H1 (cell line): ENCODE data around the gene CCL7. TPM values are rescaled to one million over a fixed set of nuclear protein-coding genes. Genes with fewer than 3 reads are reported as not detected.

Experiments
- CHD7 ChIP-seq: fragments of 300-600 bp; sonication (generic); IDR thresholded peaks from 2 replicates; pipeline ENCODE4 v1.7.1; 2012; ENCODE audit warnings: low read length, moderate library complexity, mild to moderate bottlenecking, inconsistent platforms; ENCODE audit not compliant: insufficient replicate concordance
- CREB1 ChIP-seq: IDR thresholded peaks from 2 replicates; pipeline ENCODE4 v1.6.1; 2012; ENCODE audit warnings: inconsistent platforms
- EP300 ChIP-seq, 2 experiments: IDR thresholded peaks; 1 replicate in 1 of 2; 2 replicates in 1 of 2; pipeline ENCODE4 v1.6.1; 2011 to 2012; ENCODE audit warnings: low read depth in 2 of 2, low read length in 2 of 2, mild to moderate bottlenecking in 2 of 2, borderline replicate concordance in 1 of 2, inconsistent platforms in 1 of 2, moderate library complexity in 1 of 2
- FOSL1 ChIP-seq: IDR thresholded peaks from 2 replicates; pipeline ENCODE4 v1.6.1; 2011; ENCODE audit warnings: mild to moderate bottlenecking, low read depth, low read length, moderate library complexity; ENCODE audit not compliant: insufficient read depth
- MAFK ChIP-seq: IDR thresholded peaks from 2 replicates; pipeline ENCODE4 v1.6.1; 2012; ENCODE audit warnings: low read depth, mild to moderate bottlenecking, improper control_type of control experiment, low read length
- POLR2AphosphoS5 ChIP-seq: IDR thresholded peaks from 2 replicates; pipeline ENCODE4 v1.6.1; 2011; ENCODE audit warnings: low read depth, low read length
- SIN3A ChIP-seq, 2 experiments: IDR thresholded peaks in 1 of 2; conservative IDR thresholded peaks in 1 of 2; 2 replicates each; pipeline ENCODE4 v1.6.1; 2011 to 2012; ENCODE audit warnings: low read length in 2 of 2, improper control_type of control experiment in 1 of 2, low read depth in 1 of 2, mild to moderate bottlenecking in 1 of 2
- SP4 ChIP-seq: IDR thresholded peaks from 2 replicates; pipeline ENCODE4 v1.6.1; 2012; ENCODE audit warnings: low read length, inconsistent platforms
- TAF7 ChIP-seq: optimal IDR thresholded peaks from 2 replicates; pipeline ENCODE3; 2011; ENCODE audit warnings: low read depth, mild to moderate bottlenecking, inconsistent platforms, low read length, moderate library complexity, borderline replicate concordance
- polyA plus RNA-seq, 7 experiments: library from polyadenylated mRNA; depleted of rRNA in 3 of 7; stranded (reverse) in 5 of 7; unstranded in 2 of 7; fragments of >200 nt in 5 of 7; fragments of 200-250 nt in 2 of 7; gene quantifications; 1 replicate in 5 of 7; 2 replicates in 1 of 7; 4 replicates in 1 of 7; pipeline versions ENCODE4 v1.2.1 to v1.2.3, GENCODE V29; 2011 to 2013; ENCODE audit warnings: missing spikeins in 2 of 7, mixed read lengths in 2 of 7
- total RNA-seq: library from RNA; stranded (reverse); fragmentation: NEBNext Ultra II Directional; extraction: Animal tissue kit (Norgen Biotek cat#: 25700); gene quantifications from 2 replicates; pipeline ENCODE4 v1.2.1, GENCODE V29; 2021

CCL7 gene
- total and polyA plus RNA-seq, 2 of the 8 experiments (the other 6 are each of a cell fraction or from before 2014, with no cell fraction given) = not detected

DNA sequence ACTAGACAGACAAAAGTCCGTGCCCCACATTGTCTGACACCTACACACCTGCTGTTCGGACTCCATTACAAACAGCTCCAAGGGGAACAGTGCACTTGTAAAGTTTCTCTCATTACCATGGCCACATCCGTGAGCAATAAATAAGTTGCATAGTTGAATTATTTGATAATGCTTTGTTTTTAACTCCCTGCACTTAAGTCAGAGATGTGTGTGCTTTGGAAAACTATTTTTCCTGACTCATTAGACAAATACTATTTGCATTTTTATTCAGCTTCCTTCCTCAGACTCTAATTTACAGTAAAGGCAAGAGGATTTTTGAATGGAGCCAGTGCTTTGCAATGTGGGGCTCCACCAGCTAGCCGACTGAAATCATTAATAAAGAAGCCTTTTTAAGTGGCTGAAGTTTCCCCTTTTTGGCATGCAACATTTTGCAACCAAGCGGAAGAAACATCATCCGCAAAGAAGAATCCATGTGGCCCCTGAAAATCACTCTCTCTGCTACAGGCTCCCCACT lies 21.5 kb upstream of the CCL7 start (continued):
- TF ChIP-seq CHD7 (no peak), SP4 (no peak), TAF7 (no peak), MAFK (no peak), FOSL1 (no peak), POLR2AphosphoS5 (no peak), CREB1 (no peak), EP300 (IDR thresholded peaks at IDR 0.05; ENCODE audit: borderline replicate concordance in 1 of 2, low read depth in 2 of 2, low read length in 2 of 2) (no peak), SIN3A (conservative IDR thresholded peaks at IDR 0.05 in 1 of 2, IDR thresholded peaks at IDR 0.05 in 1 of 2; ENCODE audit: low read depth in 1 of 2, low read length in 2 of 2) (no peak)
- TF ChIP-seq, all 59 proteins: peak for 0
